NAMALWA (cell line): Measurements from ENCODE around the gene BCL2L13.

Experiments used
- DNase-seq: peaks from one replicate; pipeline ENCODE4 v3.0.0-alpha.2; 2015; ENCODE audit warnings: low spot score

Gene BCL2L13

DNA sequence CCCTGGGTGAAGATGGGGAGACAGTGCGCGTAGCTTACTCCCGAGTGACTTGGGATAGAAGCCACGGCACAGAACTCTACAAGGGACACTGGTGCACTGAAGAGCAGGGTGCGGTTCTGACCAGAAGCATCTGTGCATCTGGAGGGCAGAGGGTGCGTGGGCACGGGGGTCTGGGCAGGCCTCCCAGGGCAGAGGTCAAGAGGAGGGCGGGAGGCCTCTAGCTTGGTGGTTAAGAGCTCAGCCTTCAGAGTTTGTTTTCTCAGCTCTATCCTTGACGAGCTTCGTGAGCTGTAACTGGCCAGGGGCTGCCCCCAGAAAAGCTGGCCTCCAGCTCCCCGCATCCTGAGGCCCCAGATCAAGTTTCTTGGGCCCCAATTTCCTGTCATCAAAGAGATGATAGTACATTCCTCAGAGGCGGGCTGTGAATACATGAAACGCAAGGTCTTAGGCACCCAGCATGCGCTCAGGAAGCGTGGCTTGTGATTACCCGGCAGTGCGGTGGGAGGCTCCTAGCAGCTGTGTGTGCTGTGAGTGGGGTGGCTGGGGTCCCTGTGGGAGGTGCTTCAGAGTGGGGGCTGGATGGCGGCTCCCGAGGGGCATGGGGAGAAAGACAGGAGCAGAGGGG is 141.7 kb downstream of the BCL2L13 start:
- no peak for DNase-seq
